Measurements from ENCODE around the gene MATK. TPM values are rescaled to one million over a fixed set of nuclear protein-coding genes. Genes with fewer than 3 reads are reported as not detected.

The MATK gene
- total RNA-seq, 4 donors from 2014 or later, result 0.74 to 29.3 (median 3.3) TPM

DNA sequence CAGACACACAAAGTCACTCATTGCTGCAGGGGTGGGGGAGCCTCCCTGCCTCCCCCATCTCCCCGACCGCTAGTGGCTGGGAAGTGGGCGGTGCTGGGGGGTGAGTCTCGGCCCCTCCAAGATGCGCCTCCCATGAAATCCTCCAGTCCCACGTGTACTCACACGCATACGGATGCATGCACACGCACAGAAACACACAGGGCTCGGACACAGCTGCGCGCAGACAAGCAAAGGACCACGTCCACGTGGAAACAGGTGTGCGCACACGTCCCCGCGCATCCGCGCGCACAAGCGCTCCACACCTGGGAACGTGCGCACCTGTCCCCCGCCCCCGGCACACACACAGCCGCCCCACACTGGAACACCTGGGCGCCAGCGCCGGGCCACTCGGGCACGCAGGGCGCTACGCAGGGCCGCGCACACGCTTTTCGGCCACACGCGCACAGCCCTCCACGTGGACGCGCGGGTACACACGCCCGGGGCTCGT is 687 bp downstream of the MATK start:
- no peak for ATAC-seq (ENCODE audit: low FRiP score)
- no peak for DNase-seq (ENCODE audit: low spot score)
- TF ChIP-seq, protein P1, sequence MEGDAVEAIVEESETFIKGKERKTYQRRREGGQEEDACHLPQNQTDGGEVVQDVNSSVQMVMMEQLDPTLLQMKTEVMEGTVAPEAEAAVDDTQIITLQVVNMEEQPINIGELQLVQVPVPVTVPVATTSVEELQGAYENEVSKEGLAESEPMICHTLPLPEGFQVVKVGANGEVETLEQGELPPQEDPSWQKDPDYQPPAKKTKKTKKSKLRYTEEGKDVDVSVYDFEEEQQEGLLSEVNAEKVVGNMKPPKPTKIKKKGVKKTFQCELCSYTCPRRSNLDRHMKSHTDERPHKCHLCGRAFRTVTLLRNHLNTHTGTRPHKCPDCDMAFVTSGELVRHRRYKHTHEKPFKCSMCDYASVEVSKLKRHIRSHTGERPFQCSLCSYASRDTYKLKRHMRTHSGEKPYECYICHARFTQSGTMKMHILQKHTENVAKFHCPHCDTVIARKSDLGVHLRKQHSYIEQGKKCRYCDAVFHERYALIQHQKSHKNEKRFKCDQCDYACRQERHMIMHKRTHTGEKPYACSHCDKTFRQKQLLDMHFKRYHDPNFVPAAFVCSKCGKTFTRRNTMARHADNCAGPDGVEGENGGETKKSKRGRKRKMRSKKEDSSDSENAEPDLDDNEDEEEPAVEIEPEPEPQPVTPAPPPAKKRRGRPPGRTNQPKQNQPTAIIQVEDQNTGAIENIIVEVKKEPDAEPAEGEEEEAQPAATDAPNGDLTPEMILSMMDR (IDR thresholded peaks at IDR 0.05), result no peak

DNA sequence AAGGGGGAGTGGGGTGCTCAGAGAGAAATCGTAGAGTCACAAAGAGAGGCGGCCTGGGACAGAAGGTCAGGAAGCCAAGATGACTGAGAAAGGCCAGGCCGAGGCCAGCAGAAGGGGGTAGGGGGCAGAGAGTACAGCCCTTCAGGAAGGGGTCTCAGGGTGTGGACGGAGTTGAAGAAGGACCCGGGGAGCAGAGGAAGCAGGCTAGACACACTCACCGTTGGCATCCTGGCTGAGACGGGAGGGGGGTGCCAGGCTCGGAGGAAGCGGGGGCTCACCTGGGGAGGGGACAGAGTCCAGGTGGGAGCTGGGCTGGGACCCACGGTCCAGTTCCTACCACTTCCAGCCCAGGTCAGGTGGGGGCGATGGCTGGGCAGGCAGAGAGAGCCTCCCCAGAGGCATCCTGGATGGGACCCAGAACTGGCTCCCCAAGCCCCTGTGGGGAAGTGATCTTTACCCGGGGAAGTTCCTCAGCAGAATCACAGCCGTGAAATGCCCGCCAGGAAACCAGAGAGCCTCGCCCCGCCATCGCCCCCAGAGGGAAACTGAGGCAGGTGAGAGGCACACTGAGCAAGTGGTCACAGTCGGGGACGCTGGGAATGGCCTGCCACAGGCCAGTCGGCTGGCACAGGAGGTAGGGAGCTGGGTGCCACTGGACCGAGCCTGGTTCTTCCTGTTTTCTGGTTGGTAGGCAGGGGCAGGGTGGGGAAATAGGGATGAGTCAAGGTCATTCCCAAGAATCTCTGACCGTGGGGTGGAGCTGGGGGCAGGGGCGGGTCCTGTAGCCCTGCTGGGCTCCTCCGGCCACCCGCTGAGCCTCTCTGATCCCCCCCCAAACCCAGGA is 1.4 kb downstream of the MATK start:
- TF ChIP-seq, protein P1 (IDR thresholded peaks at IDR 0.05), result no peak
- ATAC-seq (ENCODE audit: low FRiP score) (no peak), DNase-seq (ENCODE audit: low spot score) (no peak)

DNA sequence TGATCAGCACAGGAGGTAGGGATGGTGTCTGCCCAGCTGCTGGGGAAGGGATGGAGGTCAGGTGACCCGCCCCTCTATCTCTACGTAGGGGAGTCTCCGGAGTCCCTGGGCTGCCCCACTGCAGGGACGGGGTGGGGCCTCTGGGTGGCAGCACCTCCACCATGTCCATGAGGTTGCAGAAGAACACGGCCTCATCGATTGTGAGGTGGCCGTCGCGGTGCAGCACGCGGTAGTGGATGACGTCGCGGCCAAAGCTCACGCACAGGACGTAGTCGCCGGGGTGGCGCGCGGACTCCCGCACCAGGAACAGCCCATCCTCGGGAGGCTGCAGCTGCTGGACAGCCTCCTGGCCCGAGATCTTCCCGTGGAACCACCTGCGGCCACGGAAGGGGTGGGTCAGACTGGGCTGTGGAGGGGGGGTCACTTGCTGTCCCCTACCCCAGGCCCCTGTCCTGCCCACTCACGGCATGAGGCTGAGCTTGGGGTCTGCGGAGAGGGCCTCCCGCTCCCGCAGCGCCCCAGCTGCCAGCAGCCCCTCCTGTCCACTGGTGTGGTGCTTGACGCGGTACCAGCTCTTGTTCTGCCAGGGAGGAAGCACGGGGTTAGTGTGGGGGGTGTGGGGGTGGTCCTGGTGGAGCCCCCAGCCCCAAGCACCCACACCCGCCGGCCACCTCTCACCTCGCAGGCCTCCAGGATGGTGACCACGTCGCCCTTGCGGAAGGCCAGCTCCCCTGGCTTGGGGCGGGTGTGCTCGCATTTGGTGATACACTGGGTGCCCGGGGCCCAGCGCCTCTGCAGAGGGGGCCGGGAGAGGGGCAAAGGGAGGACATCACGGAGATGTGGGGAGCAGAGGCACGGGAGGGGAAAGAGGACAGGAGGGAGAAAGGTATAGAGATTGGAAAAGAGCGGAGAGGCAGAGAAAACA is 2.3 kb downstream of the MATK start:
- DNase-seq (ENCODE audit: low spot score), result no peak
- ATAC-seq (ENCODE audit: low FRiP score), result no peak
- TF ChIP-seq, protein P1 (IDR thresholded peaks at IDR 0.05), result no peak

DNA sequence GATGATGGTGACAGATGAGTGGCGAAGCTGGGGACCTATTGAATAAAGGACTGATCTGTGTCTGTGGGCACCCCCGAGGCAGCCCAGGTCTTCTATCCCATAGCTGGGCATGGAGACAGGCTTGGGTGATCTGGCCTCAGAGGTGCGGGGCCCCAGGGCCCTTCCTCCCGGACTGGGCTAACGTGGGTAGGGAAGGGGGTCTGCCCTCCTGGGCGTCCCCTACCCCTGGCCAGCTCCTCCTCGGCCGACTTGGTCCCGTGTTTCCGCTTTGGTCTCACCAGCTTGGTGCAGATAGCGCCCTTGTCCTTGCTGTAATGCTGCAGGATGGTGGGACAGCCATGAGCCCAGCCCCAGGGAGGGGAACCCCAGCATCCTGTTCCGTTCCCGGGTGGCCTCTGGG is 3.3 kb downstream of the MATK start:
- ATAC-seq (ENCODE audit: low FRiP score) (no peak), DNase-seq (ENCODE audit: low spot score) (no peak)
- TF ChIP-seq, protein P1 (IDR thresholded peaks at IDR 0.05), result no peak

DNA sequence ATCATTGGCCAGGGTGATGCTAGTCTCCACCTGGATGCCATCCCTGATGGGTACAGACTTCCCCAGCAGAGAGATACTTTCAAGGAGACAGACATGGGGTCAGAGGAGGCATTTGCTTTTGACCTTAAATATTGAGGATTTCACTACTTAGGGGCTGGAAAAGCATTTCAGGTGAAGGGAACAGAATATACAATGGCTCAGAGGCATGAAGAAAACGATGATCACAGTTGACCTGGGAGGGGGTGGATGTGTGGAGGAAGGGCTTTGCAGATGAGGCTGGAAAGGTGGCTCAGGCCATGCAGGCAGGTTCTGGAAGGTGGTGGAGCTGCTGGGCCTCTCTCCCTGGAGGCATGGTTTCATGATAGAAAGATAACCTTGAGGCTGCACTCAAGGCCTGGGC is 3.9 kb downstream of the MATK start:
- ATAC-seq (ENCODE audit: low FRiP score) (no peak), DNase-seq (ENCODE audit: low spot score) (no peak)
- TF ChIP-seq, protein P1 (IDR thresholded peaks at IDR 0.05), result no peak

DNA sequence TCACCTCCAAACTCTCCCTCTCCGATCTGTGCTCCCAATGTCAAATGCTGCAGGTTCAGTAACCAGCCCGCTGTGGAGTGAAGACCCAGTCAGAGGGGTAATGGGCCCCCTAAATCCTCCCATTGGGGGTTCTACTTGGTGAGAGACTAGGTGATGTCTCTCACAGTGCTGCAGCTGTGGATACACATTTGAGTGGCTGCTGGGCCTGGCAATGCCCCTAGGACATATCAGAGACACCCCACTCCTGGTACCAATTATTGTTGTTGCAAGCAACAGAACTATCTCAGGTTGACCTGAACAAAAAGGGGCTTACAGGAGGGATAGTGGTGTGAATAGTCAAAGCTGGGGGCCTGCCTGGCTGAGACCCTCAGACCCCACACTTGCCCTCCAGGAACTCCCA is 4.6 kb downstream of the MATK start:
- TF ChIP-seq, protein P1 (IDR thresholded peaks at IDR 0.05), result no peak
- no peak for DNase-seq (ENCODE audit: low spot score)
- ATAC-seq (ENCODE audit: low FRiP score), result no peak

Measured in omental fat pad (tissue), 4 donors.